ENCODE results near the gene PRRC2B.

DNA sequence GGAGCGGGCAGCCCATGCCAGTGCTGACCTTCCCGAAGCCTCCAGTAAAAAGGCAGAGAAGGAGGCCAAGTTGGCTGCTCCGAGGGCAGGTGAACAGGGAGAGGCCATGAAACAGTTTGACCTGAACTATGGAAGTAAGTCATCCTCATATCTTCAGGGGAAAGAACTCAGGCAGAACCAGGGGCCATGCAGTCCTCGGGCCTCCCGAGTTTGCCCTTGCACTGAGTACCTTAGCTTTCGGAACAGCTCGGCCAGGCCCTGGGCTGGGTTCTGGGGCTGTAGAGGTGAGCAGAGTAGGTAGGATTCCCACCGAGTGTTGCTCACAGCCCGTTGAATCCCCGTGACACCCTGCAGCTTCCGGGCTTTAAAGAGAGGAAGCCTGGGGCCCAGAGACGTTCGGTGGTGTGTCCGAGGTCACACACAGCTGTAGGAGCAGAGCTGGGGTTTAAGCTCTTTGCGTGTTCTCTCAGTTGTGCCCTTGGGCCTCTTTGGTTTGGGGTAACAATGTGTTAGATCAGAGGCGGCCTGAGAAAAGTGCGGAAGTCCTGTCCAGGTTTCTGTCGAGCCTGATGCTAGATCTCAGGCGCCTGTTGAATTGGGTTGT, 84.0 kb downstream of the PRRC2B start:
- TF ChIP-seq POLR2A (IDR thresholded peaks at IDR 0.05; ENCODE audit: low read length) (no peak), GATA1 (IDR thresholded peaks at IDR 0.05; ENCODE audit: low read depth, low read length) (no peak)

Measured in erythroblast (primary cell).